Activated CD8-positive, alpha-beta T cell treated with anti-CD3 and anti-CD28 coated beads for 36 hours (primary cell): Measurements from ENCODE around the gene SUCNR1. TPM values are rescaled to one million over a fixed set of nuclear protein-coding genes. Genes with fewer than 3 reads are reported as not detected.
"Not testable (repeated sequence)": the region's sequence is repeated elsewhere in the genome, so short reads cannot be mapped to it uniquely, and the experiment has no call there.

Experiments used
- ATAC-seq: fragments of 200-7000 bp; cut with Tn5 transposase; one replicate; pipeline ENCODE4 v1.10.0; 2021; ENCODE audit warnings: mild to moderate bottlenecking, moderate library complexity
- CTCF ChIA-PET: fragments of 350-600 bp; sonication (Branson Sonifier 250); formaldehyde crosslinking; loops from one replicate; lab custom pipeline; 2021; ENCODE audit warnings: antibody characterized with exemption; lab: Charles Lee
- POLR2A ChIA-PET: fragments of 350-600 bp; sonication (Branson Sonifier 250); formaldehyde crosslinking; loops from one replicate; lab custom pipeline; 2021; ENCODE audit warnings: antibody characterized with exemption; lab: Charles Lee
- DNase-seq: peaks from one replicate; pipeline ENCODE4 v3.0.0-alpha.2; 2020
- H3K27ac Mint-ChIP-seq: one replicate; pipeline ENCODE4 v1.8.0; 2021; ENCODE audit warnings: mild to moderate bottlenecking, mixed read lengths
- H3K27me3 Mint-ChIP-seq: one replicate; pipeline ENCODE4 v1.8.0; 2021; ENCODE audit warnings: mixed read lengths
- H3K36me3 Mint-ChIP-seq: one replicate; pipeline ENCODE4 v1.8.0; 2021; ENCODE audit warnings: low read depth, mixed read lengths
- H3K4me1 Mint-ChIP-seq: one replicate; pipeline ENCODE4 v1.8.0; 2021; ENCODE audit warnings: low read depth, mixed read lengths
- H3K4me3 Mint-ChIP-seq: one replicate; pipeline ENCODE4 v1.8.0; 2021; ENCODE audit warnings: mild to moderate bottlenecking, moderate library complexity, mixed read lengths
- H3K9me3 Mint-ChIP-seq: one replicate; pipeline ENCODE4 v1.8.0; 2021; ENCODE audit warnings: mixed read lengths
- CTCF ChIP-seq: fragments of 200-600 bp; IDR thresholded peaks from one replicate; pipeline ENCODE4 v1.8.0; 2022; ENCODE audit warnings: antibody characterized with exemption, mild to moderate bottlenecking
- intact Hi-C: fragments of 100-400 bp; cut with micrococcal nuclease; formaldehyde crosslinking; loops from one replicate; pipeline ENCODE4 v1.10.0; 2022
- total RNA-seq, 2 experiments: library from RNA; stranded (reverse); gene quantifications; one replicate each; pipeline ENCODE4 v1.2.3, GENCODE V29; 2021

SUCNR1 gene
- total RNA-seq, 2 experiments from 2014 or later: not detected

GRCh38 chr3:151879037-151879436, 5.6 kb downstream of the SUCNR1 start:
- no peak for TF ChIP-seq CTCF
- peaks cover 18% of the 10 kb centered on the region for H3K4me1 Mint-ChIP-seq
- intact Hi-C loops: no loop called here
- ATAC-seq (peak; percentile 69), DNase-seq (no peak)
- H3K36me3 Mint-ChIP-seq: no peaks in the 10 kb centered on the region
- no peaks in the 10 kb centered on the region for H3K9me3 Mint-ChIP-seq
- H3K4me3 Mint-ChIP-seq: no peak overlapping the region
- CTCF ChIA-PET: no interaction called here
- peaks cover 2% of the 10 kb centered on the region for H3K27me3 Mint-ChIP-seq
- POLR2A ChIA-PET: no interaction called here
- no peak overlapping the region for H3K27ac Mint-ChIP-seq

- peak; percentile 74 for ATAC-seq
- peaks cover 2% of the 10 kb centered on the region for H3K27me3 Mint-ChIP-seq
- H3K4me3 Mint-ChIP-seq: peak overlapping the region; percentile 38
- no peaks in the 10 kb centered on the region for H3K36me3 Mint-ChIP-seq
- intact Hi-C loops: no loop called here
- CTCF ChIA-PET: no interaction called here
- POLR2A ChIA-PET: no interaction called here
- DNase-seq: no peak
- peaks cover 18% of the 10 kb centered on the region for H3K4me1 Mint-ChIP-seq
- peak overlapping the region; percentile 83 for H3K27ac Mint-ChIP-seq
- no peak for TF ChIP-seq CTCF
- no peaks in the 10 kb centered on the region for H3K9me3 Mint-ChIP-seq
Observed at GRCh38 chr3:151879679-151880415, 6.4 kb downstream of the SUCNR1 start.

- H3K27me3 Mint-ChIP-seq: peaks cover 2% of the 10 kb centered on the region
- ChIA-PET CTCF (no interaction called here), POLR2A (no interaction called here)
- no peaks in the 10 kb centered on the region for H3K36me3 Mint-ChIP-seq
- DNase-seq: no peak
- H3K9me3 Mint-ChIP-seq: no peaks in the 10 kb centered on the region
- H3K4me3 Mint-ChIP-seq: no peak overlapping the region
- H3K27ac Mint-ChIP-seq: no peak overlapping the region
- no peak for TF ChIP-seq CTCF
- ATAC-seq: no peak
- H3K4me1 Mint-ChIP-seq: peaks cover 18% of the 10 kb centered on the region
- intact Hi-C loops: no loop called here
Observed at GRCh38 chr3:151880416-151880690, 6.9 kb downstream of the SUCNR1 start.

- TF ChIP-seq CTCF: no peak
- Mint-ChIP-seq H3K4me3 (no peak overlapping the region), H3K36me3 (no peaks in the 10 kb centered on the region), H3K27ac (no peak overlapping the region), H3K27me3 (peaks cover 2% of the 10 kb centered on the region), H3K4me1 (peaks cover 13% of the 10 kb centered on the region), H3K9me3 (no peaks in the 10 kb centered on the region)
- no peak for ATAC-seq
- intact Hi-C loops: no loop called here
- CTCF ChIA-PET: no interaction called here
- POLR2A ChIA-PET: no interaction called here
- DNase-seq: no peak
Observed at GRCh38 chr3:151881137-151881536, 7.7 kb downstream of the SUCNR1 start.

- H3K27me3 Mint-ChIP-seq, H3K36me3 Mint-ChIP-seq, H3K4me3 Mint-ChIP-seq, intact Hi-C loops, POLR2A ChIA-PET, H3K4me1 Mint-ChIP-seq, H3K27ac Mint-ChIP-seq, H3K9me3 Mint-ChIP-seq, DNase-seq, ATAC-seq: not testable (repeated sequence)
- CTCF ChIA-PET: interaction anchor here (0.8 kb wide), 1 partner anchor 9 kb away, joined by 4 read pairs; no protein-coding TSS in a partner anchor
Observed at GRCh38 chr3:151885397-151885796, 12.0 kb downstream of the SUCNR1 start.

- CTCF ChIA-PET, intact Hi-C loops, DNase-seq, ATAC-seq, H3K36me3 Mint-ChIP-seq, H3K27me3 Mint-ChIP-seq, POLR2A ChIA-PET, H3K4me3 Mint-ChIP-seq, H3K9me3 Mint-ChIP-seq, H3K27ac Mint-ChIP-seq: not testable (repeated sequence)
- peaks cover 14% of the 10 kb centered on the region for H3K4me1 Mint-ChIP-seq
Observed at GRCh38 chr3:151887450-151888211, 14.2 kb downstream of the SUCNR1 start.
